ENCODE data around the gene DNAJC21.

DNA sequence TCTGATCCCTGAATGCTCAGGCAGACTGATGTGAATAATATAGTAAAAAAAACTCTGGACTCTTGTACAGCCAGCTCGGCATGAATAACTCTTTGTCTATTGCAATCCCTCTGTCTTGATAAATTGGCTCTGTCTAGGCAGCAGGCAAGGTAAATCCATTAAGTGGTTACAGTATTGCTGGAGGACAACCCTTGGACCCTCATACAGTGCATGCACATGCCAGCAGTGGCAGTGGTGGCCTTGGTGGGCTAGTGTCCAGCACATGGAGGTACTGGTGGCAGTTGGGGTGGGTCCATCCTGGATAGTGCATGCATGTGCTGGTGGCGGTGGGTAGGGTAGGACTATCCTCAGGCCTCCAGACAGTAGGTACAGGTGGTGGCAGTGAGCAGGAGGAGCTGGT lies 38.9 kb downstream of the DNAJC21 start:
- TF ChIP-seq, protein P1, sequence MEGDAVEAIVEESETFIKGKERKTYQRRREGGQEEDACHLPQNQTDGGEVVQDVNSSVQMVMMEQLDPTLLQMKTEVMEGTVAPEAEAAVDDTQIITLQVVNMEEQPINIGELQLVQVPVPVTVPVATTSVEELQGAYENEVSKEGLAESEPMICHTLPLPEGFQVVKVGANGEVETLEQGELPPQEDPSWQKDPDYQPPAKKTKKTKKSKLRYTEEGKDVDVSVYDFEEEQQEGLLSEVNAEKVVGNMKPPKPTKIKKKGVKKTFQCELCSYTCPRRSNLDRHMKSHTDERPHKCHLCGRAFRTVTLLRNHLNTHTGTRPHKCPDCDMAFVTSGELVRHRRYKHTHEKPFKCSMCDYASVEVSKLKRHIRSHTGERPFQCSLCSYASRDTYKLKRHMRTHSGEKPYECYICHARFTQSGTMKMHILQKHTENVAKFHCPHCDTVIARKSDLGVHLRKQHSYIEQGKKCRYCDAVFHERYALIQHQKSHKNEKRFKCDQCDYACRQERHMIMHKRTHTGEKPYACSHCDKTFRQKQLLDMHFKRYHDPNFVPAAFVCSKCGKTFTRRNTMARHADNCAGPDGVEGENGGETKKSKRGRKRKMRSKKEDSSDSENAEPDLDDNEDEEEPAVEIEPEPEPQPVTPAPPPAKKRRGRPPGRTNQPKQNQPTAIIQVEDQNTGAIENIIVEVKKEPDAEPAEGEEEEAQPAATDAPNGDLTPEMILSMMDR (IDR thresholded peaks at IDR 0.05): no peak
- no peak for TF ChIP-seq POLR2A (IDR thresholded peaks at IDR 0.05)
- no peak for TF ChIP-seq POLR2AphosphoS5 (IDR thresholded peaks at IDR 0.05)

Measured in transverse colon (tissue), 4 donors.